GM19324 (cell line): ENCODE data around the gene HNRNPM.

ENCODE experiments used
- ATAC-seq: cut with Tn5 transposase; IDR thresholded peaks from one replicate; pipeline ENCODE4 v1.9.1; 2021; ENCODE audit warnings: mild to moderate bottlenecking, moderate library complexity; ENCODE audit not compliant: unreplicated experiment, low FRiP score

The HNRNPM gene

DNA sequence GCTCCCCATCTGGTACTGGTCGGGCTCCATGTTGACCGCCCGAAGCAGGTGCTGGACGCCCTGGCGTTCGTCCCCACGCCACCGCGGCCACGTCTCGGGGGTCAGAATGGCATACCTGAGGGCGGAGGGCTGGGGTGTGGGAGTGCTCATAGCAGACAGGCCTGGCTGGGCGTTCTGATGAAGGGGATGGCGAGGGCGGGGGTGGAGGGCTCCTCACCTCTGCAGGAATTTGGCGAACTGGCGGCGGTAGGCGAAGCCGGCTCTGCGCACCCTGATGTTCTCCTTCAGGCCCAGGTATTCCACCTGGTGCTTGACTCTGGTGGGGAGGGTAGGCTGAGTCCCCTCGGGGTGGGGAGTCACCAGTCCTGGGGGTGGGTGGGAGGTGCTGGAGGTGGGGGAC is 91.5 kb downstream of the HNRNPM start:
- ATAC-seq: no peak

DNA sequence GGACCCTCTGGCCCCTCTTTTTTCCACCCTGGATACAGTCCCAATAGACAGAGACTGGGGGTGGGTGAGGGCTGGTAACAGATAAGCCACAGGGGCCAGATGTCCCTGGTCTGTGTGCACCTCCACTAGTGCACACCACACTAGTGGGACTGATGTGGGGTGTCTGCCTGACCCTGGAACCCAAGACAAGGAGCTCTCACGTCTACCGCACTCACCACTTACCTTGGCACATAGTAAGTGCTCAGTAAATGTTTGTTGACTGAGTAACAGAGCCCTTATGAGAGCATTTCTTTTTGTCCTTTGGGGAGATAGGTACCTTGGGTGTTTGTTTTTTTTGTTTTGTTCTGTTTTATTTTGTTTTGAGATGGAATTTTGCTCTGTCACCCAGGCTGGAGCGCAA is 92.3 kb downstream of the HNRNPM start:
- ATAC-seq: no peak
